ENCODE results near the gene CIPC.

The CIPC gene

GRCh38 chr14:77071938-77072388 lies 26.1 kb upstream of the CIPC start:
- DNase-seq, result peak in 1 of 2 donors; percentile 27

- no peak for DNase-seq
These were observed 23.1 kb upstream of the CIPC start for GRCh38 chr14:77074969-77075368.

- peak; percentile 49 to 55 for DNase-seq
These were observed 21.9 kb upstream of the CIPC start for GRCh38 chr14:77076113-77076631.

GRCh38 chr14:77077040-77077439 lies 21.0 kb upstream of the CIPC start:
- no peak for DNase-seq

- DNase-seq, result no peak
These were observed 15.7 kb upstream of the CIPC start for GRCh38 chr14:77082356-77082755.

GRCh38 chr14:77083082-77083481 lies 15.0 kb upstream of the CIPC start:
- DNase-seq, result no peak

- DNase-seq, result peak; percentile 19 to 25
These were observed 13.1 kb upstream of the CIPC start for GRCh38 chr14:77084985-77085384.

- DNase-seq, result no peak
These were observed 12.5 kb upstream of the CIPC start for GRCh38 chr14:77085538-77085937.

- DNase-seq, result no peak
These were observed 11.9 kb upstream of the CIPC start for GRCh38 chr14:77086017-77086727.

GRCh38 chr14:77086951-77087350 lies 11.1 kb upstream of the CIPC start:
- no peak for DNase-seq

- DNase-seq, result no peak
These were observed 10.4 kb upstream of the CIPC start for GRCh38 chr14:77087631-77088030.

GRCh38 chr14:77088219-77088618 lies 9.8 kb upstream of the CIPC start:
- DNase-seq, result no peak

GRCh38 chr14:77088645-77089044 lies 9.4 kb upstream of the CIPC start:
- no peak for DNase-seq

- DNase-seq, result no peak
These were observed 6.5 kb upstream of the CIPC start for GRCh38 chr14:77091518-77091917.

- DNase-seq, result no peak
These were observed 5.4 kb upstream of the CIPC start for GRCh38 chr14:77092676-77093075.

- DNase-seq, result peak; percentile 80 to 88
These were observed 3.3 kb upstream of the CIPC start for GRCh38 chr14:77094672-77095284.

- peak; percentile 76 to 84 for DNase-seq
These were observed 905 bp upstream of the CIPC start for GRCh38 chr14:77097006-77097699.

GRCh38 chr14:77098529-77099353 lies 683 bp downstream of the CIPC start:
- DNase-seq, result peak; percentile 20 to 28

GRCh38 chr14:77099425-77100167 lies 1.5 kb downstream of the CIPC start:
- peak; percentile 71 to 73 for DNase-seq

- no peak for DNase-seq
These were observed 2.9 kb downstream of the CIPC start for GRCh38 chr14:77100961-77101360.

GRCh38 chr14:77102154-77102553 lies 4.1 kb downstream of the CIPC start:
- DNase-seq, result no peak

GRCh38 chr14:77103475-77103874 lies 5.4 kb downstream of the CIPC start:
- DNase-seq, result no peak
